Activated naive CD4-positive, alpha-beta T cell treated with anti-CD3 and anti-CD28 coated beads, Interleukin-2, amount 10 ng/mL, durations not matched to agents 7 days and 5 days (primary cell): ENCODE data around the gene SYPL1.
A peak's percentile ranks its signal among the peaks of the same experiment; 100 is the strongest.

Experiments
- CTCF ChIA-PET: fragments of 350-600 bp; sonication (Branson Sonifier 250); formaldehyde crosslinking; loops from one replicate; lab custom pipeline; 2021; ENCODE audit warnings: antibody characterized with exemption; lab: Charles Lee
- DNase-seq: peaks from one replicate; pipeline ENCODE4 v3.0.0-alpha.2; 2020
- H3K27ac Mint-ChIP-seq: one replicate; pipeline ENCODE4 v1.8.0; 2021; ENCODE audit warnings: mild to moderate bottlenecking, moderate library complexity, mixed read lengths
- H3K27me3 Mint-ChIP-seq: one replicate; pipeline ENCODE4 v1.8.0; 2021; ENCODE audit warnings: mild to moderate bottlenecking, mixed read lengths
- H3K36me3 Mint-ChIP-seq: one replicate; pipeline ENCODE4 v1.8.0; 2021; ENCODE audit warnings: mixed read lengths
- H3K4me1 Mint-ChIP-seq: one replicate; pipeline ENCODE4 v1.8.0; 2021; ENCODE audit warnings: mixed read lengths
- H3K4me3 Mint-ChIP-seq: one replicate; pipeline ENCODE4 v1.8.0; 2021; ENCODE audit warnings: mild to moderate bottlenecking, moderate library complexity, mixed read lengths
- H3K9me3 Mint-ChIP-seq: one replicate; pipeline ENCODE4 v1.8.0; 2021; ENCODE audit warnings: mixed read lengths

The SYPL1 gene

GRCh38 chr7:106071999-106072714 lies 40.0 kb downstream of the SYPL1 start:
- DNase-seq: no peak
- CTCF ChIA-PET: interaction anchor here (0.8 to 2.1 kb wide), 5 partner anchors 14 to 104 kb away, joined by 3 to 16 read pairs (median 5); no protein-coding TSS in a partner anchor
- H3K27ac Mint-ChIP-seq: peak overlapping the region; percentile 99
- H3K4me3 Mint-ChIP-seq: peak overlapping the region; percentile 67
- no peaks in the 10 kb centered on the region for H3K9me3 Mint-ChIP-seq
- peaks cover 61% of the 10 kb centered on the region for H3K4me1 Mint-ChIP-seq
- H3K36me3 Mint-ChIP-seq: peaks cover 1% of the 10 kb centered on the region
- no peaks in the 10 kb centered on the region for H3K27me3 Mint-ChIP-seq

GRCh38 chr7:106071356-106071998 lies 40.6 kb downstream of the SYPL1 start:
- Mint-ChIP-seq H3K36me3 (peaks cover 1% of the 10 kb centered on the region), H3K27me3 (no peaks in the 10 kb centered on the region), H3K27ac (peak overlapping the region; percentile 99), H3K4me3 (peak overlapping the region; percentile 67), H3K9me3 (no peaks in the 10 kb centered on the region), H3K4me1 (peaks cover 58% of the 10 kb centered on the region)
- DNase-seq: peak; percentile 63
- CTCF ChIA-PET: interaction anchor here (0.6 to 2.1 kb wide), 7 partner anchors 11 to 84 kb away, joined by 3 to 16 read pairs (median 4); no protein-coding TSS in a partner anchor

GRCh38 chr7:106070567-106071254 lies 41.4 kb downstream of the SYPL1 start:
- Mint-ChIP-seq H3K27me3 (no peaks in the 10 kb centered on the region), H3K4me1 (peaks cover 56% of the 10 kb centered on the region), H3K36me3 (peaks cover 1% of the 10 kb centered on the region), H3K9me3 (no peaks in the 10 kb centered on the region), H3K27ac (peak overlapping the region; percentile 99), H3K4me3 (peak overlapping the region; percentile 67)
- DNase-seq: no peak
- CTCF ChIA-PET: interaction anchor here (0.6 to 2.1 kb wide), 5 partner anchors 13 to 85 kb away, joined by 3 to 16 read pairs (median 3); no protein-coding TSS in a partner anchor

GRCh38 chr7:106070201-106070551 lies 41.9 kb downstream of the SYPL1 start:
- CTCF ChIA-PET: interaction anchor here (1.2 to 2.1 kb wide), 2 partner anchors 12 to 84 kb away, joined by 3 to 16 read pairs; no protein-coding TSS in a partner anchor
- H3K4me1 Mint-ChIP-seq: peaks cover 56% of the 10 kb centered on the region
- H3K4me3 Mint-ChIP-seq: no peak overlapping the region
- H3K27ac Mint-ChIP-seq: no peak overlapping the region
- DNase-seq: no peak
- peaks cover 1% of the 10 kb centered on the region for H3K36me3 Mint-ChIP-seq
- no peaks in the 10 kb centered on the region for H3K9me3 Mint-ChIP-seq
- H3K27me3 Mint-ChIP-seq: no peaks in the 10 kb centered on the region

- no peak for DNase-seq
- peak overlapping the region; percentile 58 for H3K27ac Mint-ChIP-seq
- H3K27me3 Mint-ChIP-seq: no peaks in the 10 kb centered on the region
- H3K4me3 Mint-ChIP-seq: no peak overlapping the region
- CTCF ChIA-PET: interaction anchor here (1.2 kb wide), 1 partner anchor 12 kb away, joined by 3 read pairs; no protein-coding TSS in a partner anchor
- H3K4me1 Mint-ChIP-seq: peaks cover 54% of the 10 kb centered on the region
- H3K36me3 Mint-ChIP-seq: peaks cover 1% of the 10 kb centered on the region
- no peaks in the 10 kb centered on the region for H3K9me3 Mint-ChIP-seq
These were observed 42.5 kb downstream of the SYPL1 start for GRCh38 chr7:106069471-106070200.

- CTCF ChIA-PET: no interaction called here
- Mint-ChIP-seq H3K4me1 (peaks cover 49% of the 10 kb centered on the region), H3K27ac (no peak overlapping the region), H3K9me3 (no peaks in the 10 kb centered on the region), H3K27me3 (no peaks in the 10 kb centered on the region), H3K36me3 (peaks cover 1% of the 10 kb centered on the region), H3K4me3 (no peak overlapping the region)
- no peak for DNase-seq
These were observed 43.1 kb downstream of the SYPL1 start for GRCh38 chr7:106068986-106069385.

- DNase-seq: no peak
- Mint-ChIP-seq H3K4me3 (no peak overlapping the region), H3K27me3 (no peaks in the 10 kb centered on the region), H3K36me3 (peaks cover 1% of the 10 kb centered on the region), H3K9me3 (no peaks in the 10 kb centered on the region), H3K4me1 (peaks cover 49% of the 10 kb centered on the region), H3K27ac (no peak overlapping the region)
- CTCF ChIA-PET: no interaction called here
These were observed 43.6 kb downstream of the SYPL1 start for GRCh38 chr7:106068538-106068961.

- Mint-ChIP-seq H3K4me1 (peaks cover 49% of the 10 kb centered on the region), H3K36me3 (peaks cover 1% of the 10 kb centered on the region), H3K27ac (no peak overlapping the region), H3K9me3 (no peaks in the 10 kb centered on the region), H3K27me3 (no peaks in the 10 kb centered on the region), H3K4me3 (no peak overlapping the region)
- DNase-seq: no peak
- CTCF ChIA-PET: no interaction called here
These were observed 44.4 kb downstream of the SYPL1 start for GRCh38 chr7:106067678-106068077.

GRCh38 chr7:106065575-106066500 lies 46.3 kb downstream of the SYPL1 start:
- Mint-ChIP-seq H3K36me3 (no peaks in the 10 kb centered on the region), H3K27ac (no peak overlapping the region)

GRCh38 chr7:106064771-106065574 lies 47.1 kb downstream of the SYPL1 start:
- Mint-ChIP-seq H3K4me3 (no peak overlapping the region), H3K4me1 (peaks cover 33% of the 10 kb centered on the region), H3K36me3 (no peaks in the 10 kb centered on the region), H3K9me3 (no peaks in the 10 kb centered on the region), H3K27me3 (no peaks in the 10 kb centered on the region), H3K27ac (no peak overlapping the region)
- CTCF ChIA-PET: interaction anchor here (2.6 kb wide), 1 partner anchor 89 kb away, joined by 7 read pairs; no protein-coding TSS in a partner anchor
- DNase-seq: no peak

More at GRCh38 chr7:106065575-106066500, 46.3 kb downstream of the SYPL1 start:
- no peaks in the 10 kb centered on the region for H3K9me3 Mint-ChIP-seq
- H3K4me1 Mint-ChIP-seq: peaks cover 41% of the 10 kb centered on the region
- no peak overlapping the region for H3K4me3 Mint-ChIP-seq
- DNase-seq: no peak
- no peaks in the 10 kb centered on the region for H3K27me3 Mint-ChIP-seq
- CTCF ChIA-PET: interaction anchor here (2.6 kb wide), 1 partner anchor 88 kb away, joined by 7 read pairs; no protein-coding TSS in a partner anchor

GRCh38 chr7:106064316-106064715 lies 47.8 kb downstream of the SYPL1 start:
- Mint-ChIP-seq H3K4me1 (peaks cover 29% of the 10 kb centered on the region), H3K4me3 (no peak overlapping the region), H3K27ac (no peak overlapping the region), H3K27me3 (no peaks in the 10 kb centered on the region), H3K9me3 (no peaks in the 10 kb centered on the region), H3K36me3 (no peaks in the 10 kb centered on the region)
- no peak for DNase-seq
- CTCF ChIA-PET: interaction anchor here (2.6 kb wide), 1 partner anchor 90 kb away, joined by 7 read pairs; no protein-coding TSS in a partner anchor

GRCh38 chr7:106063692-106064091 lies 48.4 kb downstream of the SYPL1 start:
- CTCF ChIA-PET: interaction anchor here (2.6 kb wide), 1 partner anchor 90 kb away, joined by 7 read pairs; no protein-coding TSS in a partner anchor
- no peak for DNase-seq
- H3K4me3 Mint-ChIP-seq: no peak overlapping the region
- peaks cover 33% of the 10 kb centered on the region for H3K4me1 Mint-ChIP-seq
- H3K36me3 Mint-ChIP-seq: no peaks in the 10 kb centered on the region
- H3K27ac Mint-ChIP-seq: no peak overlapping the region
- H3K27me3 Mint-ChIP-seq: no peaks in the 10 kb centered on the region
- no peaks in the 10 kb centered on the region for H3K9me3 Mint-ChIP-seq
